ENCODE data around the gene DPYD. TPM values are rescaled to one million over a fixed set of nuclear protein-coding genes. Genes with fewer than 3 reads are reported as not detected.

DPYD gene
- total RNA-seq, 1 experiment from 2014 or later = 7.0 TPM

GRCh38 chr1:97451944-97452343 is 468.9 kb downstream of the DPYD start:
- intact Hi-C loops (cut with micrococcal nuclease; ENCODE audit: unreplicated experiment) = no loop called here
- TF ChIP-seq CTCF (IDR thresholded peaks at IDR 0.05; ENCODE audit: insufficient read depth in 1 of 2, low read depth in 1 of 2, low read length in 1 of 2, severe bottlenecking in 1 of 2, unreplicated experiment in 1 of 2) = no peak
- Mint-ChIP-seq H3K4me3 (ENCODE audit: unreplicated experiment) (no peak overlapping the region), H3K27me3 (ENCODE audit: insufficient read depth, unreplicated experiment) (no peaks in the 10 kb centered on the region), H3K4me1 (ENCODE audit: low read depth, unreplicated experiment) (no peaks in the 10 kb centered on the region), H3K9me3 (ENCODE audit: unreplicated experiment) (no peaks in the 10 kb centered on the region), H3K27ac (ENCODE audit: unreplicated experiment) (no peak overlapping the region), H3K36me3 (ENCODE audit: insufficient read depth, unreplicated experiment) (no peaks in the 10 kb centered on the region)
- BruUV-seq (replicated peaks) = no TSS peak
- H3K9me3 ChIP-seq = no peaks in the 10 kb centered on the region
- no peaks in the 10 kb centered on the region for H3K4me1 ChIP-seq
- H3K4me3 ChIP-seq (ENCODE audit: low read depth, low read length) = no peak overlapping the region
- no peaks in the 10 kb centered on the region for H3K27me3 ChIP-seq (replicated peaks; ENCODE audit: control insufficient read depth, insufficient read depth, low read length)
- DNase-seq = no peak
- H3K36me3 ChIP-seq (ENCODE audit: control insufficient read depth, insufficient read depth, low read length) = no peaks in the 10 kb centered on the region
- ChIA-PET POLR2A (no interaction called here), CTCF (no interaction called here)

- intact Hi-C loops (cut with micrococcal nuclease; ENCODE audit: unreplicated experiment) = no loop called here
- DNase-seq = no peak
- Mint-ChIP-seq H3K4me3 (ENCODE audit: unreplicated experiment) (no peak overlapping the region), H3K27me3 (ENCODE audit: insufficient read depth, unreplicated experiment) (no peaks in the 10 kb centered on the region), H3K27ac (ENCODE audit: unreplicated experiment) (no peak overlapping the region), H3K9me3 (ENCODE audit: unreplicated experiment) (no peaks in the 10 kb centered on the region), H3K36me3 (ENCODE audit: insufficient read depth, unreplicated experiment) (no peaks in the 10 kb centered on the region), H3K4me1 (ENCODE audit: low read depth, unreplicated experiment) (no peaks in the 10 kb centered on the region)
- Histone ChIP-seq H3K36me3 (ENCODE audit: control insufficient read depth, insufficient read depth, low read length) (no peaks in the 10 kb centered on the region), H3K4me3 (ENCODE audit: low read depth, low read length) (no peak overlapping the region), H3K4me1 (no peaks in the 10 kb centered on the region), H3K9me3 (no peaks in the 10 kb centered on the region), H3K27me3 (replicated peaks; ENCODE audit: control insufficient read depth, insufficient read depth, low read length) (no peaks in the 10 kb centered on the region)
- BruUV-seq (replicated peaks) = no TSS peak
- ChIA-PET POLR2A (no interaction called here), CTCF (no interaction called here)
- TF ChIP-seq CTCF (IDR thresholded peaks at IDR 0.05; ENCODE audit: insufficient read depth in 1 of 2, low read depth in 1 of 2, low read length in 1 of 2, severe bottlenecking in 1 of 2, unreplicated experiment in 1 of 2) = no peak
These were observed 469.6 kb downstream of the DPYD start for GRCh38 chr1:97451046-97451826.

GRCh38 chr1:97441966-97442365 is 478.9 kb downstream of the DPYD start:
- BruUV-seq (replicated peaks) = no TSS peak
- no peaks in the 10 kb centered on the region for H3K4me1 ChIP-seq

More at GRCh38 chr1:97441966-97442365, 478.9 kb downstream of the DPYD start:
- Histone ChIP-seq H3K4me3 (ENCODE audit: low read depth, low read length) (no peak overlapping the region), H3K36me3 (ENCODE audit: control insufficient read depth, insufficient read depth, low read length) (no peaks in the 10 kb centered on the region), H3K9me3 (no peaks in the 10 kb centered on the region), H3K27me3 (replicated peaks; ENCODE audit: control insufficient read depth, insufficient read depth, low read length) (no peaks in the 10 kb centered on the region)
- no peaks in the 10 kb centered on the region for H3K9me3 Mint-ChIP-seq (ENCODE audit: unreplicated experiment)
- H3K4me3 Mint-ChIP-seq (ENCODE audit: unreplicated experiment) = no peak overlapping the region
- H3K4me1 Mint-ChIP-seq (ENCODE audit: low read depth, unreplicated experiment) = no peaks in the 10 kb centered on the region
- POLR2A ChIA-PET = no interaction called here
- no peak for TF ChIP-seq CTCF (IDR thresholded peaks at IDR 0.05; ENCODE audit: insufficient read depth in 1 of 2, low read depth in 1 of 2, low read length in 1 of 2, severe bottlenecking in 1 of 2, unreplicated experiment in 1 of 2)
- H3K27ac Mint-ChIP-seq (ENCODE audit: unreplicated experiment) = no peak overlapping the region
- DNase-seq = no peak
- intact Hi-C loops (cut with micrococcal nuclease; ENCODE audit: unreplicated experiment) = no loop called here
- CTCF ChIA-PET = no interaction called here
- no peaks in the 10 kb centered on the region for H3K27me3 Mint-ChIP-seq (ENCODE audit: insufficient read depth, unreplicated experiment)
- H3K36me3 Mint-ChIP-seq (ENCODE audit: insufficient read depth, unreplicated experiment) = no peaks in the 10 kb centered on the region
